NT2/D1 (cell line): ENCODE results near the gene TDRD3.

Experiments
- YY1 ChIP-seq: IDR thresholded peaks from 2 replicates; pipeline ENCODE4 v1.6.1; 2011; ENCODE audit not compliant: insufficient read length, insufficient read depth
- ZNF274 ChIP-seq: IDR thresholded peaks from 2 replicates; pipeline ENCODE4 v1.6.1; 2011; ENCODE audit warnings: mild to moderate bottlenecking, low read depth, low read length

DNA sequence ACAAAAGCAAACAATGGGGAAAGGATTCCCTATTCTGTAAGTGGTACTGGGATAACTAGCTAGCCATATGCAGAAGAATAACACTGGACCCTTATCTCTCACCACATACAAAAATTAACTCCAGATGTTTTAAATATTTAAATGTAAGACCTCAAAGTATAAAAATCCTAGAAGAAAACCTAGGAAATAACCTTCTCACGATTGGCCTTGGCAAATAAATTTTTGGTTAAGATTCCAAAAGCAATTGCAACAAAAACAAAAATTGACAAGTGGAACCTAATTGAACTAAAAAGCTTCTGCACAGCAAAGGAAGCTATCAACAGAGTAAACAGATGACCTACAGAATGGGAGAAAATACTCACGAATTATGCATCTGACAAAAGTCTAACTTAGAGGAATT, 10.8 kb upstream of the TDRD3 start:
- TF ChIP-seq YY1 (no peak), ZNF274 (no peak)
